Measurements from ENCODE around the gene RBM44. TPM values are rescaled to one million over a fixed set of nuclear protein-coding genes. Genes with fewer than 3 reads are reported as not detected.

RBM44 gene
- total and polyA plus RNA-seq, 7 donors: 0.12 to 1.7 (median 0.71) TPM; not detected in 2

DNA sequence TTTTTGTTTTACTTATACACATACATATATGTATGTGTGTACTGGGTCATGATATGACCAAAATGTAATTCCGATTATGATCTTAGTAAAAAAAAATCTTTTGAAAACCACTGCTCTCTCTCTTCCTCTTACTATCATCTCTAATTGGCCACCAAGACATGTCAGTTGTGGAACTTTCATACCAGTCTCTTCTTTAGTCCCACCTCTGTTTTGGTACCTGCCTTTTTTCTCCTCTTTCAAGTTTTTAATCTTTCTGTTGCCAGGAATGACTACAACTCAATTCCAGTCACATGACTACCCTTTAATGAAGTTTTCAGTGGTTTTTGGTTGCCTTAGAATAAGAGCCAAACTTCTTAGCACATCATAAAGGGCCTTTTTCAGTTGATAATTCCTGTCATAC is 17.1 kb downstream of the RBM44 start:
- TF ChIP-seq POLR2A (IDR thresholded peaks at IDR 0.05) (no peak), POLR2AphosphoS5 (IDR thresholded peaks at IDR 0.05) (no peak)
- TF ChIP-seq, protein P1, sequence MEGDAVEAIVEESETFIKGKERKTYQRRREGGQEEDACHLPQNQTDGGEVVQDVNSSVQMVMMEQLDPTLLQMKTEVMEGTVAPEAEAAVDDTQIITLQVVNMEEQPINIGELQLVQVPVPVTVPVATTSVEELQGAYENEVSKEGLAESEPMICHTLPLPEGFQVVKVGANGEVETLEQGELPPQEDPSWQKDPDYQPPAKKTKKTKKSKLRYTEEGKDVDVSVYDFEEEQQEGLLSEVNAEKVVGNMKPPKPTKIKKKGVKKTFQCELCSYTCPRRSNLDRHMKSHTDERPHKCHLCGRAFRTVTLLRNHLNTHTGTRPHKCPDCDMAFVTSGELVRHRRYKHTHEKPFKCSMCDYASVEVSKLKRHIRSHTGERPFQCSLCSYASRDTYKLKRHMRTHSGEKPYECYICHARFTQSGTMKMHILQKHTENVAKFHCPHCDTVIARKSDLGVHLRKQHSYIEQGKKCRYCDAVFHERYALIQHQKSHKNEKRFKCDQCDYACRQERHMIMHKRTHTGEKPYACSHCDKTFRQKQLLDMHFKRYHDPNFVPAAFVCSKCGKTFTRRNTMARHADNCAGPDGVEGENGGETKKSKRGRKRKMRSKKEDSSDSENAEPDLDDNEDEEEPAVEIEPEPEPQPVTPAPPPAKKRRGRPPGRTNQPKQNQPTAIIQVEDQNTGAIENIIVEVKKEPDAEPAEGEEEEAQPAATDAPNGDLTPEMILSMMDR (IDR thresholded peaks at IDR 0.05): no peak
- no peak for DNase-seq
- no peaks in the 10 kb centered on the region for H3K9me3 ChIP-seq
- intact Hi-C loops (cut with DNase I): no loop called here
- H3K36me3 ChIP-seq: no peaks in the 10 kb centered on the region
- no peak overlapping the region for H3K4me3 ChIP-seq
- no peaks in the 10 kb centered on the region for H3K27me3 ChIP-seq
- no peak overlapping the region for H3K27ac ChIP-seq
- 85 to 88% methylated on average over 1 of the region's 1 CpG for WGBS, 2 donors
- H3K4me1 ChIP-seq: no peaks in the 10 kb centered on the region

- TF ChIP-seq, protein P1 (IDR thresholded peaks at IDR 0.05): no peak
- TF ChIP-seq POLR2AphosphoS5 (IDR thresholded peaks at IDR 0.05): no peak
- no peak for DNase-seq
- Histone ChIP-seq H3K4me1 (no peaks in the 10 kb centered on the region), H3K27me3 (no peaks in the 10 kb centered on the region), H3K27ac (no peak overlapping the region), H3K4me3 (no peak overlapping the region), H3K9me3 (no peaks in the 10 kb centered on the region), H3K36me3 (no peaks in the 10 kb centered on the region)
- WGBS, 2 donors: 86 to 90% methylated on average over 1 of the region's 1 CpG
- intact Hi-C loops (cut with DNase I): no loop called here
Observed at GRCh38 chr2:237816531-237816930, 18.0 kb downstream of the RBM44 start.

DNA sequence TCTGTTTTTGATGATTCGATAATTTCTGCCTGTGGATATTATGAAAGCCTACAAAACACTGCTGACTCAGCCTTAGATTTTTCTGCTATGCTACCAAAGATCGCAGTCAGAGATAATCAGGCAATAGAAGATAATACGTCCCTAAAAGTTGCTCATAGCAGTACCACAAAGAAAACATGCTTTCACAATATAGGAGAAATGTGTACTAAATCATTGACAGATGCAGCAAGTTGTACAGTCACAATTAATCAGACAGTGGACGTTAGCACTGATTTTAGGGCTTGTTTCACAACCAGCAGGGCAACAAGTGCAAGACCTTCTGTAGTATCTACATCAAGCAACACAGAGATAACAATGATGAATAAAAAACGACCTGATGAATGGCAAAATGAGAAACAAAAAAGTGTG is 19.5 kb downstream of the RBM44 start:
- Histone ChIP-seq H3K27ac (no peak overlapping the region), H3K27me3 (no peaks in the 10 kb centered on the region), H3K9me3 (no peaks in the 10 kb centered on the region), H3K4me1 (no peaks in the 10 kb centered on the region), H3K4me3 (no peak overlapping the region), H3K36me3 (no peaks in the 10 kb centered on the region)
- no peak for DNase-seq
- intact Hi-C loops (cut with DNase I): no loop called here
- TF ChIP-seq POLR2A (IDR thresholded peaks at IDR 0.05) (no peak), EP300 (IDR thresholded peaks at IDR 0.05) (no peak), POLR2AphosphoS5 (IDR thresholded peaks at IDR 0.05) (no peak)
- TF ChIP-seq, protein P1 (IDR thresholded peaks at IDR 0.05): no peak
- 67 to 73% methylated on average over 5 of the region's 5 CpGs for WGBS, 2 donors

GRCh38 chr2:237819231-237819630 is 20.7 kb downstream of the RBM44 start:
- no peaks in the 10 kb centered on the region for H3K36me3 ChIP-seq
- H3K27ac ChIP-seq: no peak overlapping the region
- no peaks in the 10 kb centered on the region for H3K4me1 ChIP-seq
- DNase-seq: no peak
- 70 to 78% methylated on average over 2 of the region's 2 CpGs for WGBS, 2 donors
- H3K9me3 ChIP-seq: no peaks in the 10 kb centered on the region
- no peak overlapping the region for H3K4me3 ChIP-seq
- intact Hi-C loops (cut with DNase I): no loop called here
- TF ChIP-seq POLR2AphosphoS5 (IDR thresholded peaks at IDR 0.05): no peak
- TF ChIP-seq, protein P1 (IDR thresholded peaks at IDR 0.05): no peak
- H3K27me3 ChIP-seq: no peaks in the 10 kb centered on the region

DNA sequence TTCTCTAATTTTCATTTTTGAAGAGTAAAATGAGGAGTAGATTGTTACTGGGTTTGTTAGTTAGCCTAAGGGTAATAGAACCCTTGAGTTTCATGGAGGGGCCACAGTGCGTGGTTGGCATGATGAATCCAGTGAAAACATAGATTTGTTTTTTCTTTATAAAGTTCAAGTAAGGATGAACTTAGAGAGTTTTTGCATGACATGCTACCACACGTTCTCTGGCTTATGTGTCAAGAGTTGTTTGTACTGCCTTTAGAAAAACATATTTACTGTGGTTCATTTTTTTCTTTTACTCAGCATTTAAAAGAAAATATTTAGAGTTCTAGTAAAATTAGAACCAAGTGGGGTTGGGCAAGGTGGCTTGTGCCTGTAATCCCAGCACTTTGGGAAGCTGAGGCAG is 21.8 kb downstream of the RBM44 start:
- TF ChIP-seq, protein P1 (IDR thresholded peaks at IDR 0.05): no peak
- TF ChIP-seq POLR2AphosphoS5 (IDR thresholded peaks at IDR 0.05) (no peak), POLR2A (IDR thresholded peaks at IDR 0.05) (no peak), EP300 (IDR thresholded peaks at IDR 0.05) (no peak)
- Histone ChIP-seq H3K4me3 (no peak overlapping the region), H3K36me3 (no peaks in the 10 kb centered on the region), H3K4me1 (no peaks in the 10 kb centered on the region), H3K27me3 (no peaks in the 10 kb centered on the region), H3K9me3 (no peaks in the 10 kb centered on the region), H3K27ac (no peak overlapping the region)
- 87 to 92% methylated on average over 2 of the region's 2 CpGs for WGBS, 2 donors
- intact Hi-C loops (cut with DNase I): no loop called here
- no peak for DNase-seq
